Measurements from ENCODE around the gene PPP1R1B.

The PPP1R1B gene

GRCh38 chr17:39600997-39601597 is 25.7 kb upstream of the PPP1R1B start:
- no peak for DNase-seq

DNA sequence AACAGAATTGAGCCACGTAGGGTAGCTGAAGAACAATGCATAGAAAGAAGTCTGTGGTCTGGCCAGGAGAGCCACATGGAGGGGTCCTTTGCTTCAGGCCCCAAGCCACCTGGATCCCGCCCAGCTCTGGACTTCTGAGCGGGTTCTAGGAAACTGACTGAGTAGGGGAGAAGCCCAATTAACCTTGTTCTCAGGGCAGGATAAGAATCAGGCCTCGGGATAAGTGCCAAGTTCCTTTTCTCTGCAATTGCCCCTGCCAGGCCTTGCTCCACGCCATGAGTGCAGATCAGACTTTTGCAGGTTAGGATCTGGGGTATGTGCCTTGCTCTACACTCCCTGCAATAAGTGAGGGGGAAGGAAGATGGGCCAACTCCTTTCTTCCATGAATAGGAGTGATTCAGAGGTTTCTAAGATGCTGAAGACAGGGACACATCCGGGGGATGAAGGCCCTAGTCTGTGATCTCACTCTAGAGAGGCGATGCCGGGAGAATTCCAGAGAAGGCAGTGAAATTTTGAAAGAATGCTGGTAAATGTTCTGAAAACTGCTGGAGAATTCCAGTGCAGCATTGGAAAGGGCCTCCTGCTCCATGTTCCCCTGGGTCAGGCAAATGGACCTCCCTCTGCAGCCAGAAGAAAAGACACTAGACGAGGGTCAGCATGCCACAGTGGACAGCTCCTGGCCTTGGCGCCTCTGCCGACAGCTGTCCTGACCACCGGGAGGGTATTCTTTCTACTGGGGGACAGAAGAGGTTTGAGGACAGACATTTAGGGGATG is 24.8 kb upstream of the PPP1R1B start:
- DNase-seq = no peak

DNA sequence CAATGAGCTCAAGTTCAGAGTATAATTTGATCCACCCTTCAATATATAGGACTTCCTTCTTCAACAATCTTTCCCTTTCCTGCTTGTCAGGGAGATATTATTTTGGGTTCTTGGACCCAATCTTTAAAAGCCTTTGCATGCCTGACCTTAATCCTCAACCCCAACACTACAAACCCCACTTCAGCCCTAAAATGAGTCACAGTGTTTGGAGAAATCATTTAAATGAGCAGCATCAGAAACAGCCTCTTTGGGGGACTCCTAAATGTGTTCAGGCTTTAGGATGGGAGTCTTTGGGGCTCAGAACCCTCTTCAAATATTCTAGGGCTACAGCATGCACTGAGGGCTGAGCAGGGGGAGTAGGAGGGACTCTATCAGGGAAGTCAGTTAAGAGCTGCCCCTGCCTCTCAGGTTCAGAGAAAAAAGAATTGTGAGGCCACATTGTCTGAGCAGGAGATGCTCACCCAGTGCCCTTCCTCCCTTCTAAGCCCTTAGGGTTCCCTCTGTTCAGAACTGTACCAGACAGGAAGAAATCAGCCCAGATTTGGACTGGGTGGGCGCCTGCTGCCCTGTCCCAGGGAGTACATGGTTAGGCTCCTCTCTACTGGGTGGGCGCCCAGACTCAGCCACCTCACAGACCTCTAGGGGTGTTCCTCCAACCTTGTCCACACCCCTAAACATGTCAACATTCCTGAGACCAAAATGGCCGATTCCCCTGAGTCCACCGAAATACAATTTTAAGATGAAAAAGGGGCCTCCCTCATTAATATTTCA is 24.0 kb upstream of the PPP1R1B start:
- no peak for DNase-seq

DNA sequence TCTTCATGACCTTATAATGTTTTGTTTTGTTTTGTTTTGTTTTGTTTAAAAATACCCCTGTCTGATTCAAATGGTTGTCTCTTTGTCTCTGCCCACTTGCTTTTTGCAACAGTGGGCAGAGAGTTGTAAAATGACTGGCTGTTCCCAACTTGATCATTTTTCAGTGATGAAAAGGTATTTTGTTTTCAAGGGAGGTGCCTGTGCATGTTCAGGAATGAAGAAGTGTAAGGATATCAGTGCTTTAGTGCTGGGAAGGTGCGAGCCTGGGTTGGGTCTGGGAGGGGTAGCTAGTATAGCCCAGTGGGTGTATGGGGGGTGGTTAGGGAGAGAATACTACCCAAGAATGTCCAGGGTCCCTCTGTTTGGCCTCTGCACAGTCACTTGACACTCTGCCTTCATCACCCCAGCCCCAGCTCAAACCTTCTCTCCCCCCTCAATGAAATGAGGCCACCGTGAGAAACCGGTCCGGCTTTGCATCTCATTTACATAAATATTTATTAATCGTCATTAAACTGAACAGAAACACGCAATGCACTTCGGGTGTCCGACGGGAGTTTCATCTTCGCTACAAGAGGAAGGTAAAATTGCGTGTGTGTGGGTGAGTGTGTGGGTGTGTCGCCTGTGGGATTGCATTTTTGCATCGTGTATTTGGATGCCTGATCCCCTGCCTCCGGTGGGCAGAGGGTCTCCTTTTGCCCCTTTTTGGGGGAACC is 23.3 kb upstream of the PPP1R1B start:
- DNase-seq = no peak

DNA sequence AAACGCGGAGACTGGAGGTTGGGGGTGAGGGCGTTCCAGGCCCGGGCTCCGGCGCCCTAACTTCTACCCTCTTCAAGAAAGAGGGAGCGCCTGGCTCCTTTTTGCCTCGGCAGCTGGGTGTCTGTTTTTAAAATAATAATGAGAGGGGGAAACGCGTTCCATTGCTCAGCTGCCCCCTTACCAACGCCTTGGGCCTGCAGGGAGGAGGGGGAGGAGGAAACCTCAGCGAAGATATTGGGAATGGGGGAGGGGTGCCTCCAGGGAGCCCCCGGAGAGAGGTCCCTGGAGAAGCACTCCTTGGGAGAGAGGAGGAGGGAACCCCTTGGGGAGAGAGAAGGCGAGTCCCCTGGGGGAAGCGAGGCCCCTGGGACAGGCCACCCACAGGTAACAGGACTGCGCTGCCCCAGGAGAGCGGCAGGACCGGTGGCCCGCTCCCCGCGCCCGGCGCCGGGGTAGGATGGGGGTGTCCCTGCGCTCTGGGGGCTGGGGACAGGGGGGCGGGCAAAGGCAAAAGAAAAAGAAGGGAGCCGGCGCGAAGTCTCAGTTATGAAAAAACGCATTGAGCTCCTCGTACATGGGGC is 21.8 kb upstream of the PPP1R1B start:
- DNase-seq = no peak

- no peak for DNase-seq
Measured at GRCh38 chr17:39605492-39606433, 21.0 kb upstream of the PPP1R1B start.

DNA sequence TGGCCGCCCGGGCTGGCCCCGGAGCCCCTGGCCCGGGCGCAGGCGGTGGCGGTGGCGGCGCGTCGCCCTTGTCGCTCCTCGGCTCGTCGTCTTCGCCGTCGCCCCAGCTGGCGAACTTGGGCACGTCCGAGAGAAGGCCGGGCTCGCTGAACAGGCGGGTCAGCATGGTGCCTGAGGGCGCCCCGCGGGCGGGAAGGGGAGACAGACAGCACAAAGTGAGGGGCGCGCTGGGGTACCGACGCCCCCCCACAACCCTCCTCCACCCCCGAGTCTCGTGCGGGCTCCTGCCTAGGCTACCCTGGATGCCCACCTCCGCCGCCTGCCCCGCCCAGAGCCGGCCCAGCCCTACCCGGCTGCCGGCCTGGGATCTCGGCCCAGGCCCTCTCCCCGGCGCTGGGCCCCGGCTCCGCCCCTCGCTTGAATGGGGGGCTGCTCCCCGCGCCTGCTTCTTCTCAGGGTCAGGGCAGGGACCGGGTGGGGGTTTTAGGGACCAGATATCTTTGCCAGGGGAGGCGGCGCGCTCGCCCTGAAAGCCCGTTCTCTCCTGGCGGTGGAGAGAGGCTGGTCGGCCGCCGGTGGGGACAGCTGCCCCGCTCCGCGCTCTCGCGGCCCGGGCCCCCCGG is 20.2 kb upstream of the PPP1R1B start:
- no peak for DNase-seq

DNA sequence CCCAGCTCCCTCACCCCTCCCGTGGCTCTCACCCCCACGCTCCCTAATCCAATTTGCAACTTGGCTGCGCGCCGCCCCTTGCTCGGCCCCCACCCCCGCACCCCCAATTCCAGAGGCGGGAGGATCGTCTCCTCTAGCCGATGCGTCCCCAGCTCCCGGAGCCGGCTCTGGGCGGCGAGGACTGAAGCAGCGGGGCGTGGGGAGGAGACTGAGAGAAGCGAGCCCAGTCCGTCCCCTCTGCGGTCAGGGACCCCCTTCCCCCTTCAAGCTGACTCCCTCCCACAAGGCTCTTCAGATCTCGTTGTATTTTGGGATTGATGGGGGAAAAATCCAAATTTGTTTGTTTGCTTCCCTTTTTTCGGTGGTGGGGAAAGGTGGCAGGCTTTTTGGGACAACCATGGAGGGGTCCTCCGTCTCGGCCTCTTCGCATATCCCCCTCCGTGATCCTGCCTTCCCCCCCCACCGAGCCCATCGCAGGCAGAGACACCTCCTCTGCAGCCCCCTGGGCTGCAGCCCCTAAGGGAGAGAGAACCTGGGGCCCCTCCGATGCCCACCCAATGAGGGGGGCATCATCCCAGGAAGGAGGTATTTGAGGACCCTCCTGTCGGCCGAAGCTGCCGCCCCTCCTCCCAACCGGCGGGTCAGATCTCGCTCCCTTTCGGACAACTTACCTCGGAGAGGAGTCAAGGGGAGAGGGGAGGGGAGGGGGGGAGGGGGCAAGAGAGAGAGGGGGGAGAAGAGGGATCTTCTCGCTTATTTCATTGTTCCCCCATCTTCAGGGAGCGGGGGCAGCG is 19.5 kb upstream of the PPP1R1B start:
- DNase-seq = no peak

GRCh38 chr17:39607851-39608130 is 19.0 kb upstream of the PPP1R1B start, which contains the start of gene NEUROD2:
Gene NEUROD2, minus strand, starts transcription at chr17:39607920. Its CDS starts 1,321 bp downstream, at chr17:39606599.
- no peak for DNase-seq

DNA sequence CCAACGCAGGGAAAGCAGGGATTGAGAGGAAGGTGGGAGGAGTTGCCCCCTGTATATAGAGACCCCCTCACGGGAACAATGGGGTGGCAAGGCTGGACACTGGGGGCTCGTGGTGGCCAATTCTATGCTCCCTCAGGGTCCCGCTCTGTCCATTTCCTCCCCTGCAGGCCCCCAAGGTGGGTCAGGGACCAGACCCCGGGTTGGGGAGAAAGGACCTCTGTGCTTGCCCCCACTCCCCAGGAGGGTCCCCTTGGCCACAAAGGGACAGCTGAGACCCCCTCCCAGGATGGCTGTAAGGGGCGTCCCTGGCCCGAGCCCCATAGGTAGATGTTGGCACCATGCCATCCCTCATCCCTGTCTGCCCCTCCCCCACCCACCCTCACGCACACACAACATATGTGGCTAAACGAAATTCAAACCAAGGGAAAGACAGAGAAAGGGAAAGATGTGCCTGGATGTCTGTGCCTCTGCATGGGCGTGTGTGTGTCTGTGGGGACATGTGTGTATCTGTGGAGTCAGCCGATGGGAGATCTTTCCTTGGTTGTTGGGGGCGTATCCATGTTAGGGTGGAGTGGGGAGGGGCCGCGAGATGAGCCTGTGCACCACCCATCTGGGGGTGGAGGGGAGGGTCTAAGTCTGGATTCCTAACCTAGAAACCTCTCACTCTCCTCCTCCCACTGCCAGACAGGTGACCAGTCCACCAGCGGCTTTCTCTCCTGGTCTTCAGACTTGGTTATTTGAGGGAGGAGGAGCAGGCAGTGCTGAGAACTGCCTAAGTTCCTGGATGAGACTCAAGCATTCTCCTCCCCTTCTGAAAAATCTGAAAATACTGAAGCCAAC is 18.4 kb upstream of the PPP1R1B start:
- no peak for DNase-seq

DNA sequence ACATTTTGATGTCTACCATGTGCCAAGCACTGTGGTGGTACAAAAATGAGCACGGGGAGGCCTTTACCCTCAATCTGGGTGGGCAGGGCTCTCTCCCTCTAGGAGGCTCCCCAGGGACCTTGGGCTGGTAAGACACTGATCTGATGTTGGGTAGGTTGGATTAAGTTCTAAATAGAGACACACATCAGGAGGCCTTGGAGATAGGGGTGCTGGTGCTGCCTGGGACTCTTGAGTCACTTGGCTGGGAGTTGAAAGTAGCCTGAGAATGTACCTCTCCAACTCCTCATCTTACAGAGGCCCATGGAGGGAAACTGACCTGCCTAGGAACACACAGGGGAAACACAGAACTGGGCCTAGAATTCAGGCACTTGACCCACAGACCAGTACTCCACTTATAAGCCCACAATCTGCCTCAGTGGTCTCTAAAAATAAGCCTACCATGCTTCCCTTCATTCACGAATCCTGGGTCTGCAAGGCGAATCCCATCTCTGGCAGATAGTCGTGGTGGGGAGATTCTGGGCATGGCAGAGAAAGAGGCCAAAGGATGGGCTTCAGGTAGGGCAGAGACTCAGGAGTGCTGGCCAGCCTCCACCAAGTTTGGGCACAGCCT is 17.2 kb upstream of the PPP1R1B start:
- DNase-seq = no peak

DNA sequence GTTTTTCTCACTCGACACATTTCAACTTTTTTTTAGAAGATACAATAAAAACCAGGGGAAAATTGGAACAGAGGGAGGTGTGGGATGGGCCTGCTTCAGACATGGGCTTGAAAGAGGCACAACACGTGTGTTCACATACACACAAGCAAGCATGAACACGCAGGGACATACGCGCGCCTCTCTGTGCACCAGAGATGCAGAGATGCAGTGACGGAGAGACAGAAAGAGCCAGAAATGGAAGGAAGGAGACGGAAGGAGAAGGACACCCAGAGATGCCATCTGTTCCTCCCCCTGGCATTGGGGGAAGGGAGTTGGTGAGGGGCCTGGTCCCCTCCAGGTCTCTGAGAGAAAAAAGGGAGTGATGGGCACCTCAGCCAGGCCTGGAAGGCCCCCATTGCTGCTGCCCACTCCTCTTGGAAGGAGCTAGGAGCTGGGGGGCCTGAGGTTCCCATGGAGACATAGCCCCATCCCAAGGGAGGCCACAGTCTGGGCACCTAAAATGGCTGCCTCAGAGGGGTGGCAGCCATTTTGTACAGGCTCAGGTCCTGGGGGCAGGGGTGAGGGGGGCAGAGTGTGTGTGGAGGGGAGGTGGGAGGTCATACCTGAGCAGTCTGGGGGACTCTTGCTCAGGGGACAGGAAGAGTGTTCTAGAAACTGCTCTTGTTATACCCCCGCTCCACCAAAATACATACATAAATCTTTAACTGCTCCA is 15.2 kb upstream of the PPP1R1B start:
- DNase-seq = no peak

DNA sequence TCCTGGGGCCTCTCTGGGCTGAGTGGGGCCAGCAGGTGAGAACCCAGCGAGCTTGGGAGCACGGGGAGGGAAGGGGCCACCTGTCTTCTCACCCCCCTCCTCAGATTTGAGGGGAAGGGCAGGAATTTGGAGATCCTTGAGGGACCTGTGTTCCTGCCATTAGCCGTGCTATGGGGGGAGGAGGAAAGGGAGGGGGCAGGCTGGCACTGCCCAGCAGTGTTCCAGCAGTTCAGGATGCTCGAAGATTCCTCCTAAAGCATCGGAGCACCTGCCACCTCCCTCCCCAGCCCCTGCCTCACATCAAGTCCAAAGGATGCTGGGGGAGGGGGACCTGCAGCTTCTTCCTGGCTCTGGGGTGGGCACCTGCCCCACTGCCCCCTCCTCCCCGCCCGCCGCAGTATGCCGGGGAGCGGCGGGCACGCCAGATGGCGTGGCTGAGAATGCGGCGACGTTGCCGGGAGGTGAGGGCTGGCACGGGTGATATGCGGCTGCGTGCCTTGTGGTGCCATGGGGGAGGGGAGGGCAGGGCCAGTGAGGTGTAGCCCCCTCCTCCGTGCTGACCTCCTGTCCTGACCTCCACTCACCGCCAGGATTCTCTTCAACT is 14.4 kb upstream of the PPP1R1B start:
- no peak for DNase-seq

- DNase-seq = no peak
Measured at GRCh38 chr17:39612935-39613464, 13.8 kb upstream of the PPP1R1B start.

DNA sequence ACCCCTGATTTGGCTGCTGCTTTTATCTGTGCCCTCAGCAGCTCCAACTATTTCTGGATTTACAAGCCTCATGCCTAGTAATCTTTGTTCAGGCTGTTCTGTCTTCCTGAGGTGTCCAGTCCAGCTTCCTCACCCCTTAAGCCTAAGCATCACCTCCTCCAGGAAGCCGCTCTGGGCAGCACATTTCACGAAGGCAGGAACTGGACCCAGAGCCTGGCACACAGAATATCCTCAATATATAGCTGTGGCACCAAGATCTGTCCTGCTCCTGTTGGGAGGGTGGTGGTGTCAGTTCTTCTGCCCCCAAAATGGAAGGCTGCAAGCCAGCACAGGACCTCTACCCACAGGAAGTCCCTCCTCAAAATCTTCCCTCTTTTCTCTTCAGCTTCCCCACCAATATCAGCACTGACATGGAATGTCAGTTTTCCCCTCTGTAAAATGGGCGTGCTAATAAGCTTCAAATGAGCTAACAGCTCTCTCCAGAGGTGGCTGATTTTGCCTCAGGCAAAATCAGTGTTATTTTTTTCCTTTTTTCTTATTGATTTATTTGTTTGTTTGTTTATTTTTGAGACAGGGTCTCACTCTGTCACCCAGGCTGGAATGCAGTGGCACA is 12.1 kb upstream of the PPP1R1B start:
- no peak for DNase-seq

DNA sequence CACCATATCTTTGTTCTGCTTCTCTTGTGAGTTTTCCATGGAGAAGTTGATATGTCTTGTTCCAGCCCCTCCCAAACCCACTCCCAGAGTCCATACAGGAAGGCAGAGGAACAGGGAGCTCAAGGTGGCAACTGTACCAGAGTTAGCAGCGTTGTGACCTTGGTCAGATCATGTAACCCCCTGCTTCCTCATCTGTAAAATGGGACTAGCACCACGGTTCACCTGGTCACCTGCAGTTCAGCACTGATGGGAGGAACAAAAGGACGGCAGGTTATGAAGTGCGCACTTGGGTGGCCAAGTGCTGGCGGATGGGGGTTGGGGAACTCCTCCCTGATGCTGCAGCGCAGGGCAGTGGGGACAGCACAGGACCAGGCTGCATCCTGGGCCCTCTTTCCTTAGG is 11.3 kb upstream of the PPP1R1B start:
- DNase-seq = no peak

DNA sequence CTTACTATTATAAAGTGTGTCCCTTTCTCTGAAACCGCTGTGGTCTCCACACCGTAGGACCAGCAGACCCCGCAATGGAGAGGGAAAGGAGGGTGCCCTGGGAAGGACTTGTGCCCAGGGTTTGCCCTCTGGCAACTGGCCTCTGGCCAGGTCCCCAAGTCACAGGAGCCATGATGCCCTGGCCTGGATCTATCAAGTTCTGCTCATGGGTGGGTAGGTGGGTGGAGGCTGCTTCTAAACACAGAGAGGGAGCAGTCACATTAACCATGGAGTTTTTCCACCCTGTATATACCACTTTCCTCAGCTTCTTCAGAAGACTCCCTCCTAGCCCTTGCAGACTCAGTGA is 9.7 kb upstream of the PPP1R1B start:
- DNase-seq = no peak
